HG03378 (cell line): Measurements from ENCODE around the gene NDUFS5.
"Not testable (repeated sequence)": the region's sequence is repeated elsewhere in the genome, so short reads cannot be mapped to it uniquely, and the experiment has no call there.

Experiments
- ATAC-seq: cut with Tn5 transposase; IDR thresholded peaks from one replicate; pipeline ENCODE4 v1.9.1; 2021; ENCODE audit warnings: mild to moderate bottlenecking, moderate library complexity; ENCODE audit not compliant: unreplicated experiment

NDUFS5 gene

DNA sequence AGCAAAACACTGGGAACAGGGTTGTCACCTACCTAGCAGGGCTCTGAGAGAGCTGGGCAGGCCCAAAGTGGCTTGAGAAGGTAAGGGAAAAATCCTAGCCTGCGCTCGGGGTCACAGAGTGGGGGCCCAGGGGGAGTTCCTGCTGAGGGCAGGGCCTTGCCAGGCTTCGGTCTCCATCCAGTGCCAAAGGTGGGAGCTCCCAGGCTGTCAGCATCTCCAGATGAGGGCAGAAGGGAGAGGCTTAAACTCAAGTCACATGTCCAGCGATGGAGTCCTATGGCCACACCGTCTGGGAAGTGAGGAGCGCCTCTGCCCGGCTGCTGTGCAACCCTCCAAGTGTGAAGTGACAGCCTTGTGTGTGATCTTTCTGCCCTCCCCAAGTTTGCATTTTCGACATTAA, 11.2 kb upstream of the NDUFS5 start:
- not testable (repeated sequence) for ATAC-seq

DNA sequence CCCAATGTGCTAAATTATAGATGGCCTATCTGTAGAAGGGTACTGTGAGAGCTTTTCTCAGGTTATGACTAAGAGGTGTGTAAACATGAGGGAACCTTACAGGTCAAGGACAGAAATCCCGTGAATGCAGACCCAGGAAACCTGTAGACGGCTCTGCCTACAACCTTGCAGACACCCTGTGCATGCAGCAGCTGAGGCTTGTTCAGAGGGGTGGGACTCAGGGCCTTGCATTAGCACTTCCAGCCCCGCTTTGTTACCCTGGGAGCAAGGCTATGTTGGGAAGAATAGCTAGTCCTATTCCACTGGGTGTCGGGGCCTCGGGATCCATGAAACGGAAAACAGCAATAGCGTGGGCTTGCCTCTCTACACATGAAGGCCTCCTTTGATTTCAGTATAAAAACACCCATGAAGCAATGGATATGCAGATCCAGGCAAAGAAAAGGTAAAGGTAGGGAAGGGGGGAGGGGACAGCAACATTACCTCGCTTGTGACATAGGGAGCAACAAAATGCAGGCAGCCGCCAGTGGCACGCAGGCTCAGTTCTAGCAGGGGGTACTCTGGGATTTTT, 9.5 kb upstream of the NDUFS5 start:
- no peak for ATAC-seq

DNA sequence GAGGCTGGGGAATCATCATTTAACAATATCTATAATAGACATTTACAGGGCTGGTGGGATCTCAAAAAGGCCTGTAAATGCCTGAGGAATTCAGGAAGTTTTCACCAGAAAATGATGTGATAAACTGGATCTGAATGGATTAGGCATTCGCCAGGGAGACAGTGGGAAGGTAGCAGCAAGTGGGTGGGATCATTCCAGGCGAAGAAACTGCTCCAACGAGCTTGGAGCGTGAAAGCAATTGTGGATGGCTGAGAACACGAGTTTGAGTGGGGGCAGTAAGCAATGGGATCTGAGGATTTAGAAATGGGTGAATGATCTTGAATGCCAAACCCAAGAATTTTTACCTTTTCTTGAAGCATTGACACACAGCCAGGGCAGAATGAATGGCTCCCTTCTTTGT, 8.9 kb upstream of the NDUFS5 start:
- no peak for ATAC-seq

DNA sequence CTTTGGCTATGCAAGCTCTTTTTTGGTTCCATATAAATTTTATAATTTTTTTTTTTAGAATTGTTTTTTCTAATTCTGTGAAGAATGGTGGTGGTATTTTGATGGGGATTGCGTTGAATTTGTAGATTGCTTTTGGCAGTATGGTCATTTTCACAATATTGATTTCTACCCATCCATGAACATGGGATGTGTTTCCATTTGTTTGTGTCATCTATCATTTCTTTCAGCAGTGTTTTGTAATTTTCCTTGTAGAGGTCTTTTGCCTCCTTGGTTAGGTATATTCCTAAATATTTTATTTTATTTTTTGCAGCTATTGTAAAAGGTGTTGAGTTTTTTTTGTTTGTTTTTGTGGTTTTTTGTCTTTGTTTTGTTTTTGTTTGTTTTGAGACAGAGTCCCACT, 5.7 kb upstream of the NDUFS5 start:
- not testable (repeated sequence) for ATAC-seq

DNA sequence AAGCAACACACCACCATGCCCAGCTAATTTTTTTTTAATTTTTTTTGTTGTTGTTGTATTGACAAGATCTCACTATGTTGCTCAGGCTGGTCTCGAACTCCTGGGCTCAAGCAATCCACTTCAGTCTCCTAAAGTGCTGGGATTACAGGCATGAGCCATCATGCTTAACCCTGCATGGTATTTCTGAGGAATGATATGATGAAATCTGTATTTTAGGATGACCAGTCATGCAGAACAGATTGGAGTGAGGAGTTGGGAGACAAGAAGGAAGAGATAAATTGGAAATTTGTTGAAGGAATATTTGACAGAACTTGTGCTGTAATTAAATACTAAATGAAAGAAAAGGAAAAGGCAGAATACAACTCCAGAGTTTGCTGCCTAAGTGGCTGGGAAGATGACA, 4.7 kb upstream of the NDUFS5 start:
- ATAC-seq = no peak

DNA sequence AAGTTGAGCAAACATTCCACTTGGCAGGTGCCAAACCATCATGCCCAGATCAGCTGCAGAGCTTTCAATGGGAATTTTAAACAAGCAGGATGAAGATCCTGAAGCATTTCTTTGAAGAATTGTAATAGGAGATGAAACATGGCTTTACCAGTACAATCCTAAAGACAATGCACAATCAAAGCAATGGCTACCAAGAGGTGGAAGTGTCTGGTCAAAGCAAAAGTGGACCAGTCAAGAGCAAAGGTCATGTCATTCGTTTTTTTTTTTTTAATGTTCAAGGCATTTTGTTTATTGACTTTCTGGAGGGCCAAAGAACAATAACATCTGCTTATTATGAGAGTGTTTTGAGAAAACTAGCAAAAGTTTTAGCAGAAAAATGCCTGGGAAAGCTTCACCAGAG, 3.0 kb upstream of the NDUFS5 start:
- no peak for ATAC-seq

DNA sequence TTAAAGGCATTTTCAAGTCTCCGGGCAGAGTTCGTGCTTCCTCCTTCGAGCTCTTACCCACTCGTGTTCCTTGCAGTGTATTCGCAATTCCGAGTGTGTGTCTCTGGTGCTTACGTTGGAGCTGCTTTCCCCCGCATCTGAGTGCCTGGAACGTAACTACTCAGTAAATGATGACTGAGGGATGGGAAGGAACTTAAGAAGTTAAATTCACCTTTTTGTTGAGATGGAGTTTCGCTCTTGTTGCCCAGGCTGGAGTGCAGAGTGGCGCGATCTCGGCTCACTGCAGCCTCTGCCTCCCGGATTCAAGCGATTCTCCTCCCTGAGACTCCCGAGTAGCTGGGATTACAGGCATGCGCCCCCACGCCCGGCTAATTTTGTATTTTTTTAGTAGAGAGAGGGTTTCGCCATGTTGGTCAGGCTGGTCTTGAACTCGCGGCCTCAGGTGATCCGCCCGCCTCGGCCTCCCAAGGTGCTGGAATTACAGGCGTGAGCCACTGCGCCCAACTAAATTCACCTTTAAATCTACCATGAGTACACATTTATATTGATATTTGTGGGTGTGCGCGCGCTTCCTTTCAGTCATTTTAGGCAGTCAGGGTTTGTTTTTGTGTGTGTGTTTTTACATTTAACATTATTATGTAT, 837 bp downstream of the NDUFS5 start:
- ATAC-seq = no peak

DNA sequence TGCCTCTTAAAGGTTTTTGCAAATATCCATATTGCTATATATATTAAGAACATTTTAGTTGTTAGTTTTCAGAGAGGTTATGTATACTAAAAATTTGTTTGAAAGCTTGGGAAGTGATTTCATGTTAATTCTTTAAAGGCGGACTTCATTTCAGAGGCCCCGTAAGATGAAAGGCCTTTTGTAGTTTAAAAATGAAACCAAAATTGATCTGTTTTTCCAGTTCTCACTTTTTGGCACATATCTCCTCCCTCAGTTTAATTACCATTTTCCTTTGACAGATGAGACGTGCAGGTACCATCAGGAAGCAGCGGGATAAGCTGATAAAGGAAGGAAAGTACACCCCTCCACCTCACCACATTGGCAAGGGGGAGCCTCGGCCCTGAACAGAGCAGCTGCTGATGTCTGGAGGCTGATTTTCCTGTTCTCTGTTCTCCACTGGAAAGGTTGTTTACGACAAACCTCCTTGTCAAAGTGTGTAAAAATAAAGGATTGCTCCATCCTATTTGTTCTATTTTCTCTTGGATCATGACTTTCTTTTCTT, 8.0 kb downstream of the NDUFS5 start:
- no peak for ATAC-seq

DNA sequence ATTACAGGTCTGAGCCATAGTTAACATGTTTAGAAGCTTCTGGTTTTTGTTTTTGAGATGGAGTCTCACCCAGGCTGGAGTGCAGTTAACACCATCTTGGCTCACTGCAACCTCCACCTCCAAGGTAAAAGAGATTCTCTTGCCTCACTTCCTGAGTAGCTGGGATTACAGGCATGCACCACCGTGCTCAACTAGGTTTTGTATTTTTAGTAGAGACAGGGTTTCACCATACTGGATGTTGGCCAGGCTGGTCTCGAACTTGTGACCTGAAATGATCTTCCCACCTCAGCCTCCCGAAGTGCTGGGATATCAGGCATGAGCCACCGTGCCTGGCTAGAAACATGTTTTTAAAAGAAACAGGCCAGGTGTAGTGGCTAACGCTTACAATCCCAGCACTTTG, 10.5 kb downstream of the NDUFS5 start:
- no peak for ATAC-seq

DNA sequence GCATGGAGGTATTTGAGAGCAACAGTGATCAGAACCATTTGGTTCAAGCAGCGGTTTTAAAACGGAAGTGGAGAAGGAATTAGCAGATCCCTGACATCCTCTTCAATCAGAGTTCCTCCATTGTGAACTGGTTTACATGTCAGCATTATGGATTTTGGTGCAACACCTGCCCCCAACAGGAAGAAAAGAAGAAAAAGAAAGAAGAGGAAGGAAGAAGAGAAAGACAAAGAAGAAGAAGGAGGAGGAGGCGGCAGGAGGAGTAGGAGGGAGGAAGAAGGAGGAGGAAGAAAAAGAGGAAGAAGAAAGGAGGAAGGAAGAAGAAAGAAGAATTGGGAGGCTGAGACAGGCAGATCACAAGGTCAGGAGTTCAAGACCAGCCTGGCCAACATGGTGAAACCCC, 17.4 kb downstream of the NDUFS5 start:
- no peak for ATAC-seq

DNA sequence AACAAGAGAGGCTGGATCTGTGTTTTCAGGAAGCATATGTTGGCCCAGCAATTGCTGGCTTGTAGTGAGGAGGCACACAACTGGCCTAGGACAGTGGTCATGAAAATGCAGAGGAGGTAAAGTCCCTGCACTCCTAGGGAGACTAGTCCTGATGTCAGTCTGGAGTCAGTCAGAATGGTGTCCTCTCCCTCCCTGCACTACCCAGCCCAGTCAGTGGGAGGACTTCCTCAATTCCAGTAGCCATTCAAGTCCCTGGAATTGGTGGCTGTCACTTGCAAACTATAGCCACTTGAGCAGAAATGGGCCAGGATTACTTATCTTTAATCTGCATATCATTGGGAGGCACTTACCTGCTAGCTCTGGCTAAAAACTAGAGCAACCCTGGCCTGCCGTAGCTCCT, 18.6 kb downstream of the NDUFS5 start:
- no peak for ATAC-seq

DNA sequence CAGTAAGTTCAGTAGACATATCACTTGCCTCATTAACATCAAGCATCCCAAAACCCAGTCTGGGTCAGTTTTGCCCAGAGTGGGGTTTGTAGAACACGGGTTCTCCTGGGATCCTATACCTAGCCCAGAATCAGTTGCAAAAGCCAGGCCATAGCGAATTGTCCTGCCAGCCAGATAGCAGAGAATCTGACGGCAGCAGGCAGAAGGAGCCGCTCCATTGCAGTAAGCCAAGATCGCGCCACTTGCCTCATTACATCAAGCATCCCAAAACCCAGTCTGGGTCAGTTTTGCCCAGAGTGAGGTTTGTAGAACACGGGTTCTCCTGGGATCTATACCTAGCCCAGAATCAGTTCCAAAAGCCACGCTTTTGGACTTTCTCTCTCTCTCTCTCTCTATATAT, 19.1 kb downstream of the NDUFS5 start:
- no peak for ATAC-seq

DNA sequence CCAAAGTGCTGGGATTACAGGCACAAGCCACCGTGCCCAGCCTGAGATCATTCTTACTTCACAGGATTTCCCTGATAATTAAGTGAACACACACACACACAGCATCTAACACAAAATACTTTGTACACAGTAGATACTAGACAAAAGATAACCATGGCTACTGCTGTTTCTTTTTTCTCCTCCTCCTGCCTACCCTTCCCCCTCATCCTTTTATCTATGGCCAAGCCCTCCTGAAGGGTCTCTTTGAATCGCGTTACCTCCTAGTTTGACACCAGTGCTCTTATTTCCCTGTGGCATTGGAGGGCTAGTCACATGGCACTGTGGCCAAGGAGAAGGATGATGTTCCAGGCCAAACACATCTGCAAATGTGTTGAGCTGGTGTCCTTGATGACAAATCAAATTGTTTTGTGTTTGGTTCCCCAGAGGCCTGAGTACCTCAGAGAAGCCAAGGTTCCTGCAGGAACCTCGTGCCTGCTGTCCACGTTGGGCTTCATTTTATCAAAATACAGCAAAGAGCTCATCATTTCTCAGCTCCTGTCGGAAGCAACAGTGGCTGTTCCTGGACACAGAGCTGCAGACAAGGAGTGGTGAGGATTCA, 20.6 kb downstream of the NDUFS5 start:
- no peak for ATAC-seq

DNA sequence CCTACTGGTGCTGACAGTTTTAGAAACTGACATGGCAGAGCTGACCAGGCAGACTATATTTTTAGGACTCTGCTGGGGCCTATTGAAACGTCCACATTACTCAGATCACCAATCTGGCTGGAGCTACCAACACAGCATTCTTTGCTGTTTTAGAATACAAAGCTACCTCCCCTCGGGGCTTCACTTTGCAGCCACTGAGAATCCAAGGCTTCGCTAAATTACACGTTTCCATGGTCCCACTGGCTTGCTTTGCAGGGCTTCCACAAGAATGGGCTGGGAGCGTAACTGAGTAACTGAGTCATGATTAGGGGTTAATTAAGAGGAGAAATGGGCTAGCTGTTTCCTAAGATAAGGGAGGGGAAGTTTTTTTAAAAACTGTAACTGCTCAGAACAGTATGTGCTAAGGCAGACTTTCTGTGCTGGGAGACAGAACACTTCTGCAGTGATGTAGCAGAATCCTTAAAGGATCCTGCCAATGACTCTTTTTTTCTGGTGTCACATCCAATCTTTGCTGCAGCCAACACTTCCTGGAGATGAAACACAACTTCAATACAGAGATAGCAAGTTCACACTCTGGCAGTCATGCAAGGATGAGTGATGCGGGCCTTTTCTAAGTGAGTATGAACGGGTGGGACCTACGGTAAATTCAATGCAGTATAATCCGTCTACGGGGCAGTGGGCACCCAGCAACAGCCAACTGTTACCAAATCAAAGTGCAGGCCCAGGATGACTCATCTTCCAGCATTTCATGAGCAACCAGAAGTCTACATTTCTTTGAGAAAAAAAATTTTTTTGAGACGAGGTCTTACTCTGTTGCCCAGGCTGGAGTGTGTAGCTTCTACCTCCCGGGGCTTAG, 21.5 kb downstream of the NDUFS5 start:
- no peak for ATAC-seq

DNA sequence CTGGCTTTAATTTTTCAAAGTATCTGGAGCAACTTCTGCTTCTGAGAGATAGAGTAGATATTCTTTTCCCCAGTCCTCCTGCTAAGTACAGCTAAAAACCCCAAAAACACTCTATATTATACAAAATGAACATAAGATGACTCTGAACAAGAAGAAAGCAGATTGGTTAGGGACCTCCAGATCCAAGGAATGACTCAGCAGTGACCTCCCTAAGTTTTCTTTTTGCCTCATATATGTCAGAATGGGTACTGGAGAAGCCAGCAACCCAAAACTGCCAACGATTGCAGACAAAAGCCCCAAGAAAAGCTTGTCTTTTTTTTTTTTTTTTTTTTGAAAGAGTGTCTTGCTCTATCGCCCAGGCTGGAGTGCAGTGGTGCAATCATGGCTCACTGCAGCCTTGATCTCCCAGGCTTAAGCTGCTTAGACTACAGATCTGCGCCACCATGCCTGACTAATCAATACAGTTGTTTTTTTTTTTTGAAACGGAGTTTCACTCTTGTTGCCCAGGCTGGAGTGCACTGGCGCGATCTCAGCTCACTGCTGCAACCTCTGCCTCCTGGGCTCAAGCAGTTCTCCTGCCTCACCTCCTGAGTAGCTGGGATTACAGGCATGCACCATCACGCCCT, 22.7 kb downstream of the NDUFS5 start:
- no peak for ATAC-seq

DNA sequence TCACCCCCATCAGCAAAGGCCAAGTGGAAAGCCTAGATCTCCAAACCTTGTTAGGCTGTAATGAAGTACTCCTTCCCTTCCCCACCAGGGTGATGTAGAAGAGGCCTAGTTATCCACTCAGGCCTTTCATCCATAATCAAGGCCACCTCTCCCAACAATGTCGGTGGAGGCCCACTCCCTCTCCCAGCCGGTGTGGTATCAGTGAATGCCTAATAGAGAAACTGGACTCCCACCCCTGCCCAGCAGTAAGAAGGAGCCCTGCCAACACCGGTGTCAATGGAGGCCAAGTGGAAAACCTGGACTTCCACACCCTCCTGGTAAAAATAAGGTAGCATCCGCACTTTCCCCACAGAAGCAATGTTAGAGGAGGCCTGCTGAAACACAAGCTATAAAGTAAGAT, 23.9 kb downstream of the NDUFS5 start:
- ATAC-seq = no peak

DNA sequence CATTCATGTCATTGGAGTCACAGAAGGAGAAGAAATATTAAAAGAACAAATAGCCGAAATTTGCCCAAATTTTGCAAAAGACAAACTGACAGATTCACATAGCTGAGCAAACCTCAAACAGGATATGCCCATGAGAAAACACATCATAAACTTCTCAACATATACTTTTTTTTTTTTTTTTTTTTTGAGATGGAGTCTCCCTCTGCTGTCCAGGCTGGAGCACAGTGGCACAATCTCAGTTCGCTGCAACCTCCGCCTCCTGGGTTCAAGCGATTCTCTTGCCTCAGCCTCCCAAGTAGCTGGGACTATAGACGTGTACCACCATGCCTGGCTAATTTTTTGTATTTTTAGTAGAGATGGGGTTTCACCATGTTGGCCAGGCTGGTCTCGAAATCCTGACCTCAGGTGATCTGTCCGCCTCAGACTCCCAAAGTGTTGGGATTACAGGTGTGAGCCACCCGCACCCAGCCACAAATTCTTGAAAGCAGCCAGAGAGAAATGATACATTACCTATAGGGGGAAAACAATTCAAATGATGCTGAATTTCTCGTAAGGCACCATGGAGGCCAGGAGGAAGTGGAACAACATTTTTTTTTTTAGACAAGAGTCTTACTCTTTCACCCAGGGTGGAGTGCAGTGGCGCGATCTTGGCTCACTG, 25.2 kb downstream of the NDUFS5 start:
- not testable (repeated sequence) for ATAC-seq

DNA sequence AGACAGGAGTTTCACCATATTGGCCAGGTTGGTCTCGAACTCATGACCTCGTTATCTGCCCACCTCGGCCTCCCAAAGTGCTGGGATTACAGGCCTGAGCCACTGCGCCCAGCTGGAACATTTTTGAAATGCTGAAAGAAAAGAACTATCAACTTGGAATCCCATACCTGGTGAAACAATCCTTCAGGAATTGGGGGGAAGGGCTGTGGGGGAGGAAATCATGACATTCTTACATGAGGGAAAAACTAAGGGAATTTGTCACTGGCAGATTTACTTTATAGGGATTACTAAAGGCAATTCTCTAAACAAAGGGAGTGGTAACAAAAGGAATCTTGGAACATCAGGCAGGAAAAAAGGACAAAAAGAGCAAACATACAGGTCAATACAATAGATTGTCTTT, 25.8 kb downstream of the NDUFS5 start:
- ATAC-seq = no peak

DNA sequence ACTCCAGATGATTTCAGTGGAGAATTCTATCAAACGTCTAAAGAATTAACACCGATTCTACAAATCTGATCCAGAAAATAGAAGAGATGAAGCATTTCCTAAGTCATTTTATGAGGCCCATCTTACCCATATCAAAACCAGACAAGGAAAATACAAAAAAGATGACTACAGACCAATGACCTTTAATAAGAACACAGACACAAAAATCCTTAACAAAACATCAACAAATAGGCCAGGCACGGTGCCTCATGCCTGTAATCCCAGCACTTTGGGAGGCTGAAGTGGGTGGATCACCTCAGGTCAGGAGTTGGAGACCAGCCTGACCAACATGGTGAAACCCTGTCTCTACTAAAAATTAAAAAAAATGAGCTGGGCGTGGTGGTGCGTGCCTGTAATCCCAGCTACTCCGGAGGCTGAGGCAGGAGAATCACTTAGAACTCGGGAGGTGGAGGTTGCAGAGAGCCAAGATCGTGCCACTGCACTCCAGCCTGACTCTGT, 29.1 kb downstream of the NDUFS5 start:
- not testable (repeated sequence) for ATAC-seq

DNA sequence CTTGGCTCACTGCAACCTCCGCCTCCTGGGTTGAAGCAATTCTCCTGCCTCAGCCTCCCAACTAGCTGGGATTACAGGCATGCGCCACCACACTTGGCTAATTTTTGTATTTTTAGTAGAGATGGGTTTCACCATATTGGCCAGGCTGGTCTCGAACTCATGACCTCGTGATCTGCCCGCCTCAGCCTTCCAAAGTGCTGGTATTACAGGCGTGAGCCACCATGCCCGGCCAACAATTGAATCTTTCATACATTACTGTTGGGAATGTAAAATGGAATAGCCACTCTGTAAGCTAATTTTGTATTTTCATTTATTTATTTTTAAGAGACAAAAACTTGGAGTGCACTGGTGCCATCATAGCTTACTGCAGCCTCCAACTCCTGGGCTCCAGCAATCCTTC, 35.4 kb downstream of the NDUFS5 start:
- ATAC-seq = not testable (repeated sequence)
